Endothelial cell of umbilical vein (primary cell): Measurements from ENCODE around the gene DOLK. TPM values are rescaled to one million over a fixed set of nuclear protein-coding genes. Genes with fewer than 3 reads are reported as not detected.

ENCODE experiments used
- BruUV-seq: library from RNA; stranded (reverse); fragments of 400-500 nt; replicated peaks from 2 replicates; lab custom pipeline; 2021; lab: Mats Ljungman, UMichigan
- CTCF ChIA-PET: fragments of 300-600, 350-600 bp; sonication (Branson Sonifier 250); formaldehyde crosslinking; loops from one replicate; lab custom pipeline; 2021; ENCODE audit warnings: antibody characterized with exemption, inconsistent platforms; lab: Charles Lee
- POLR2A ChIA-PET: fragments of 300-600, 350-600 bp; sonication (Branson Sonifier 250); formaldehyde crosslinking; loops from one replicate; lab custom pipeline; 2021; ENCODE audit warnings: antibody characterized with exemption, inconsistent platforms; lab: Charles Lee
- DNase-seq: peaks from one replicate; pipeline ENCODE4 v3.0.0-alpha.2; 2011; ENCODE audit warnings: low read depth, low spot score
- FAIRE-seq: peaks from 2 replicates; lab custom pipeline; 2011; peaks lifted over from hg19 to GRCh38; lab: Jason Lieb, UNC
- H2AFZ ChIP-seq: 2 replicates; pipeline ENCODE4 v1.6.0; 2012; ENCODE audit warnings: low read depth, low read length, control low read depth, inconsistent platforms
- H3K27ac ChIP-seq: 2 replicates; pipeline ENCODE4 v1.5.1; 2011; ENCODE audit warnings: low read depth, mild to moderate bottlenecking, control low read depth, low read length, moderate library complexity; ENCODE audit not compliant: insufficient read depth
- H3K27me3 ChIP-seq, 2 experiments: 2 replicates each; pipeline versions ENCODE4 v1.6.0 to v1.6.1; 2011; ENCODE audit warnings: low read length in 2 of 2, mixed read lengths in 1 of 2; ENCODE audit not compliant: control insufficient read depth in 2 of 2, insufficient read depth in 2 of 2
- H3K36me3 ChIP-seq, 2 experiments: 2 replicates in 1 of 2; 3 replicates in 1 of 2; pipeline ENCODE4 v1.5.1; 2011; ENCODE audit warnings: low read length in 2 of 2, mild to moderate bottlenecking in 1 of 2, moderate library complexity in 1 of 2; ENCODE audit not compliant: control insufficient read depth in 2 of 2, insufficient read depth in 2 of 2; ENCODE audit errors: extremely low read depth in 1 of 2
- H3K4me1 ChIP-seq: 3 replicates; pipeline ENCODE4 v1.5.1; 2011; ENCODE audit warnings: mild to moderate bottlenecking, low read length; ENCODE audit not compliant: control insufficient read depth, insufficient read depth; ENCODE audit errors: extremely low read depth
- H3K4me2 ChIP-seq: 2 replicates; pipeline ENCODE4 v1.6.1; 2011; ENCODE audit warnings: low read length, control low read depth, mixed read lengths; ENCODE audit not compliant: insufficient read depth
- H3K4me3 ChIP-seq, 3 experiments: fragments of 200-600 bp in 1 of 3; sonication (generic), shearing (Covaris generic) in 1 of 3; replicated peaks in 1 of 3; 2 replicates each; pipeline ENCODE4 v1.5.1; 2011 to 2016; ENCODE audit warnings: control low read depth in 3 of 3, low read length in 3 of 3, mild to moderate bottlenecking in 2 of 3, inconsistent platforms in 1 of 3, low read depth in 1 of 3, moderate library complexity in 1 of 3; ENCODE audit not compliant: insufficient read depth in 1 of 3
- H3K79me2 ChIP-seq: 2 replicates; pipeline ENCODE4 v1.6.0; 2012; ENCODE audit warnings: low read length, inconsistent platforms; ENCODE audit not compliant: control insufficient read depth, insufficient read depth
- H3K9ac ChIP-seq: replicated peaks from 2 replicates; pipeline ENCODE3; 2011; ENCODE audit warnings: low read length, control low read depth; ENCODE audit not compliant: insufficient read depth; ENCODE audit errors: extremely low read depth
- H3K9me1 ChIP-seq: replicated peaks from 3 replicates; pipeline ENCODE4 v1.6.0; 2011; ENCODE audit warnings: mild to moderate bottlenecking, low read length; ENCODE audit not compliant: control insufficient read depth, insufficient read depth; ENCODE audit errors: extremely low read depth
- H3K9me3 ChIP-seq: replicated peaks from 2 replicates; pipeline ENCODE4 v1.5.1; 2012; ENCODE audit warnings: low read length, inconsistent platforms; ENCODE audit not compliant: control insufficient read depth, insufficient read depth
- H4K20me1 ChIP-seq: replicated peaks from 2 replicates; pipeline ENCODE3; 2011; ENCODE audit warnings: mild to moderate bottlenecking, low read length; ENCODE audit not compliant: control insufficient read depth, insufficient read depth; ENCODE audit errors: extremely low read depth
- FOS ChIP-seq: IDR thresholded peaks from 2 replicates; pipeline ENCODE4 v1.6.1; 2011; ENCODE audit warnings: mild to moderate bottlenecking, low read length, moderate library complexity, borderline replicate concordance; ENCODE audit not compliant: insufficient read depth
- GATA2 ChIP-seq: IDR thresholded peaks from 2 replicates; pipeline ENCODE4 v1.7.0; 2011; ENCODE audit warnings: low read depth, mild to moderate bottlenecking, moderate library complexity, mixed read lengths, low read length; ENCODE audit not compliant: insufficient read length, insufficient read depth
- MYC ChIP-seq: IDR thresholded peaks from one replicate; pipeline ENCODE4 v1.6.1; 2011; ENCODE audit warnings: mild to moderate bottlenecking, low read depth, low read length
- POLR2A ChIP-seq: IDR thresholded peaks from 2 replicates; pipeline ENCODE4 v1.6.1; 2012; ENCODE audit warnings: low read depth, mild to moderate bottlenecking, control low read depth, low read length
- dilution Hi-C: fragments of 300-500 bp; cut with MboI; formaldehyde crosslinking; loops from one replicate; pipeline ENCODE4 v1.15.0; 2019; ENCODE audit warnings: low sequenced_read_pairs; ENCODE audit not compliant: extremely low pct_ligation_motif_present
- intact Hi-C: fragments of 100-400 bp; cut with micrococcal nuclease; formaldehyde crosslinking; loops from one replicate; pipeline ENCODE4 v1.10.0; 2022
- polyA plus RNA-seq, 4 experiments: library from polyadenylated mRNA; depleted of rRNA in 3 of 4; stranded (reverse) in 3 of 4; unstranded in 1 of 4; fragments of >200 nt; gene quantifications; 2 replicates each; pipeline versions ENCODE4 v1.2.1 to v1.2.3, GENCODE V29; 2011 to 2012; ENCODE audit warnings: missing spikeins in 1 of 4
- total RNA-seq: library from RNA; stranded (reverse); gene quantifications from 2 replicates; pipeline ENCODE4 v1.2.3, GENCODE V29; 2021
- TF ChIP-seq, protein P1 (sequence below): IDR thresholded peaks from 2 replicates; pipeline ENCODE4 v1.6.1; 2011; ENCODE audit not compliant: insufficient read depth, insufficient read length
- TF ChIP-seq, protein P2 (sequence below), 2 donors: IDR thresholded peaks; 1 replicate in 1 of 2; 2 replicates in 1 of 2; pipeline ENCODE4 v1.5.1; 2011; ENCODE audit warnings: low read length in 2 of 2, mild to moderate bottlenecking in 2 of 2, moderate library complexity in 2 of 2, control low read depth in 1 of 2, inconsistent platforms in 1 of 2, low read depth in 1 of 2; ENCODE audit not compliant: insufficient read depth in 1 of 2; ENCODE audit errors: extremely low read depth in 1 of 2

The DOLK gene
- total and polyA plus RNA-seq, 2 donors (not counting 3 experiments of a cell fraction or from before 2014, with no cell fraction given) = 22.3 to 59.8 TPM

DNA sequence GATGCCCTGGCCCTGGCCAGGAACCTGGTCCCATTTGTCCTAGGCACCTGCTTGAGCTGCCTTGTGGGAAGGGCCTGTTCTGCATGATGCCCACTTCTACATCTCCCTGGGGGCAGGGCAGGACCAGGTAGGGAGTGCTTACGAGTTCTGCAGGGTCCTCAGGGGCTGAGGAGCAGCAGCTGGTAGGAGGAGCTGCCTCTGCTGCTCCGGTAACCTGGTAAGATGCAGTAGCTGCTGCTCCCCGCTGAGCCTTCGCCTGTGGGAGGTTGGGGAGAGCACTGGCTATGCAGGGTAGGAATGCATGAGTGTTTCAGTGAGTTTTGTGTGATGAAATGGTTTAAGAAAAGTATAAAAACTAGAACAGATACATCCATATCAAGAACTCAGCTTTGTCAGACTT lies 51.8 kb downstream of the DOLK start:
- no peak overlapping the region for H3K4me3 ChIP-seq
- no peaks in the 10 kb centered on the region for H3K27me3 ChIP-seq
- peaks cover 89% of the 10 kb centered on the region for H3K79me2 ChIP-seq
- no peak overlapping the region for H3K27ac ChIP-seq
- H3K36me3 ChIP-seq = peaks cover 18 to 30% of the 10 kb centered on the region in 2 experiments
- no peak overlapping the region for H2AFZ ChIP-seq
- no peak for FAIRE-seq
- H3K9ac ChIP-seq = no peak overlapping the region
- no peak for DNase-seq
- no peaks in the 10 kb centered on the region for H3K9me3 ChIP-seq
- no peaks in the 10 kb centered on the region for H3K9me1 ChIP-seq
- intact Hi-C loops (no loop called here), dilution Hi-C loops (no loop called here)
- no TSS peak for BruUV-seq
- TF ChIP-seq POLR2A = no peak
- no peak for TF ChIP-seq FOS
- TF ChIP-seq, protein P1, sequence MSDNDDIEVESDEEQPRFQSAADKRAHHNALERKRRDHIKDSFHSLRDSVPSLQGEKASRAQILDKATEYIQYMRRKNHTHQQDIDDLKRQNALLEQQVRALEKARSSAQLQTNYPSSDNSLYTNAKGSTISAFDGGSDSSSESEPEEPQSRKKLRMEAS = no peak
- TF ChIP-seq MYC = no peak
- no peak for TF ChIP-seq GATA2
- TF ChIP-seq, protein P2, sequence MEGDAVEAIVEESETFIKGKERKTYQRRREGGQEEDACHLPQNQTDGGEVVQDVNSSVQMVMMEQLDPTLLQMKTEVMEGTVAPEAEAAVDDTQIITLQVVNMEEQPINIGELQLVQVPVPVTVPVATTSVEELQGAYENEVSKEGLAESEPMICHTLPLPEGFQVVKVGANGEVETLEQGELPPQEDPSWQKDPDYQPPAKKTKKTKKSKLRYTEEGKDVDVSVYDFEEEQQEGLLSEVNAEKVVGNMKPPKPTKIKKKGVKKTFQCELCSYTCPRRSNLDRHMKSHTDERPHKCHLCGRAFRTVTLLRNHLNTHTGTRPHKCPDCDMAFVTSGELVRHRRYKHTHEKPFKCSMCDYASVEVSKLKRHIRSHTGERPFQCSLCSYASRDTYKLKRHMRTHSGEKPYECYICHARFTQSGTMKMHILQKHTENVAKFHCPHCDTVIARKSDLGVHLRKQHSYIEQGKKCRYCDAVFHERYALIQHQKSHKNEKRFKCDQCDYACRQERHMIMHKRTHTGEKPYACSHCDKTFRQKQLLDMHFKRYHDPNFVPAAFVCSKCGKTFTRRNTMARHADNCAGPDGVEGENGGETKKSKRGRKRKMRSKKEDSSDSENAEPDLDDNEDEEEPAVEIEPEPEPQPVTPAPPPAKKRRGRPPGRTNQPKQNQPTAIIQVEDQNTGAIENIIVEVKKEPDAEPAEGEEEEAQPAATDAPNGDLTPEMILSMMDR (IDR thresholded peaks at IDR 0.05; ENCODE audit: extremely low read depth in 1 of 2, insufficient read depth in 1 of 2, low read depth in 1 of 2, low read length in 2 of 2) = no peak
- H4K20me1 ChIP-seq = no peaks in the 10 kb centered on the region
- ChIA-PET CTCF (no interaction called here), POLR2A (no interaction called here)
- no peak overlapping the region for H3K4me2 ChIP-seq
- H3K4me1 ChIP-seq = peaks cover 19% of the 10 kb centered on the region

Other genes with a start within 250 kb of the DOLK start
- 39.3 and 40.4 TPM in 2 replicates for gene PKN3, start 245.1 kb downstream of the DOLK start, total RNA-seq
- gene PKN3, start 245.1 kb downstream of the DOLK start, polyA plus RNA-seq = 27.0 and 29.5 TPM in 2 replicates
- gene ZDHHC12, start 223.5 kb downstream of the DOLK start, total RNA-seq = 28.8 and 31.1 TPM in 2 replicates
- gene ZDHHC12, start 223.5 kb downstream of the DOLK start, polyA plus RNA-seq = 62.0 and 86.1 TPM in 2 replicates
- 23.0 and 24.9 TPM in 2 replicates for gene ZER1, start 175.7 kb downstream of the DOLK start, total RNA-seq
- 29.9 and 45.5 TPM in 2 replicates for gene ZER1, start 175.7 kb downstream of the DOLK start, polyA plus RNA-seq
- 34.9 and 35.1 TPM in 2 replicates for gene TBC1D13, start 160.3 kb downstream of the DOLK start, total RNA-seq
- gene TBC1D13, start 160.3 kb downstream of the DOLK start, polyA plus RNA-seq = 41.9 and 43.9 TPM in 2 replicates
- 17.9 and 18.0 TPM in 2 replicates for gene ENDOG, start 129.1 kb downstream of the DOLK start, total RNA-seq
- gene ENDOG, start 129.1 kb downstream of the DOLK start, polyA plus RNA-seq = 21.1 and 26.4 TPM in 2 replicates
- 51.6 and 59.3 TPM in 2 replicates for gene SPOUT1, start 117.8 kb downstream of the DOLK start, total RNA-seq
- gene SPOUT1, start 117.8 kb downstream of the DOLK start, polyA plus RNA-seq = 50.4 and 51.4 TPM in 2 replicates
- 7.2 and 8.0 TPM in 2 replicates for gene KYAT1, start 65.7 kb downstream of the DOLK start, total RNA-seq
- 9.6 and 10.3 TPM in 2 replicates for gene KYAT1, start 65.7 kb downstream of the DOLK start, polyA plus RNA-seq
- 99.6 and 126 TPM in 2 replicates for gene LRRC8A, start 65.5 kb downstream of the DOLK start, total RNA-seq
- 129 and 134 TPM in 2 replicates for gene LRRC8A, start 65.5 kb downstream of the DOLK start, polyA plus RNA-seq
- gene PHYHD1, start 26.6 kb downstream of the DOLK start, total RNA-seq = 0.30 and 1.8 TPM in 2 replicates
- 1.1 and 1.8 TPM in 2 replicates for gene PHYHD1, start 26.6 kb downstream of the DOLK start, polyA plus RNA-seq
- 62.1 and 66.2 TPM in 2 replicates for gene NUP188, start 96 bp upstream of the DOLK start, total RNA-seq
- 62.7 TPM in 2 replicates for gene NUP188, start 96 bp upstream of the DOLK start, polyA plus RNA-seq
- gene SH3GLB2, start 80.7 kb upstream of the DOLK start, total RNA-seq = 55.8 and 58.8 TPM in 2 replicates
- 77.5 and 91.9 TPM in 2 replicates for gene SH3GLB2, start 80.7 kb upstream of the DOLK start, polyA plus RNA-seq
- 28.0 and 29.5 TPM in 2 replicates for gene MIGA2, start 89.0 kb upstream of the DOLK start, total RNA-seq
- gene MIGA2, start 89.0 kb upstream of the DOLK start, polyA plus RNA-seq = 27.7 and 28.0 TPM in 2 replicates
- 17.7 and 26.6 TPM in 2 replicates for gene DOLPP1, start 133.5 kb upstream of the DOLK start, total RNA-seq
- gene DOLPP1, start 133.5 kb upstream of the DOLK start, polyA plus RNA-seq = 28.3 and 32.4 TPM in 2 replicates
- gene CRAT, start 163.2 kb upstream of the DOLK start, total RNA-seq = 34.2 and 36.8 TPM in 2 replicates
- 55.3 and 65.2 TPM in 2 replicates for gene CRAT, start 163.2 kb upstream of the DOLK start, polyA plus RNA-seq
- gene PTPA, start 163.8 kb upstream of the DOLK start, total RNA-seq = 121 and 123 TPM in 2 replicates
- 97.7 and 108 TPM in 2 replicates for gene PTPA, start 163.8 kb upstream of the DOLK start, polyA plus RNA-seq
- gene IER5L, start 230.7 kb upstream of the DOLK start, total RNA-seq = 12.3 and 13.3 TPM in 2 replicates
- gene IER5L, start 230.7 kb upstream of the DOLK start, polyA plus RNA-seq = 5.3 and 9.2 TPM in 2 replicates